Activated T-helper 1 cell treated with anti-CD3 and anti-CD28 coated beads, Interleukin-12 subunit alpha, Interleukin-12 subunit beta, Interleukin-2, Interleukin-4 antibody, amounts not matched to agents 30 ng/mL and 10 ng/mL and 1 ng/mL, durations not matched to agents 14 hours and 24 hours and 36 hours (primary cell): ENCODE measurements around the gene SYCP2. TPM values are rescaled to one million over a fixed set of nuclear protein-coding genes. Genes with fewer than 3 reads are reported as not detected.
"Not testable (repeated sequence)": the region's sequence is repeated elsewhere in the genome, so short reads cannot be mapped to it uniquely, and the experiment has no call there.

ENCODE experiments used
- DNase-seq: peaks from one replicate; pipeline ENCODE4 v3.0.0; 2021; ENCODE audit warnings: low spot score
- H3K27ac Mint-ChIP-seq: one replicate; pipeline ENCODE4 v1.8.0; 2021; ENCODE audit warnings: mild to moderate bottlenecking, mixed read lengths
- H3K27me3 Mint-ChIP-seq: one replicate; pipeline ENCODE4 v1.8.0; 2022; ENCODE audit warnings: mild to moderate bottlenecking, moderate library complexity, mixed read lengths; ENCODE audit not compliant: insufficient read depth
- H3K36me3 Mint-ChIP-seq: one replicate; pipeline ENCODE4 v1.8.0; 2021; ENCODE audit warnings: low read depth, mixed read lengths
- H3K4me1 Mint-ChIP-seq: one replicate; pipeline ENCODE4 v1.8.0; 2021; ENCODE audit warnings: low read depth, mixed read lengths
- H3K4me3 Mint-ChIP-seq: one replicate; pipeline ENCODE4 v1.8.0; 2021; ENCODE audit warnings: mild to moderate bottlenecking, moderate library complexity, mixed read lengths
- H3K9me3 Mint-ChIP-seq: one replicate; pipeline ENCODE4 v1.8.0; 2021; ENCODE audit warnings: mixed read lengths
- intact Hi-C: fragments of 100-400 bp; cut with micrococcal nuclease; formaldehyde crosslinking; loops from one replicate; pipeline ENCODE4 v1.15.1; 2024
- total RNA-seq: library from RNA; stranded (reverse); gene quantifications from 2 replicates; pipeline ENCODE4 v1.2.3, GENCODE V29; 2022

SYCP2 gene
- total RNA-seq, 1 donor from 2014 or later, result 5.1 TPM

DNA sequence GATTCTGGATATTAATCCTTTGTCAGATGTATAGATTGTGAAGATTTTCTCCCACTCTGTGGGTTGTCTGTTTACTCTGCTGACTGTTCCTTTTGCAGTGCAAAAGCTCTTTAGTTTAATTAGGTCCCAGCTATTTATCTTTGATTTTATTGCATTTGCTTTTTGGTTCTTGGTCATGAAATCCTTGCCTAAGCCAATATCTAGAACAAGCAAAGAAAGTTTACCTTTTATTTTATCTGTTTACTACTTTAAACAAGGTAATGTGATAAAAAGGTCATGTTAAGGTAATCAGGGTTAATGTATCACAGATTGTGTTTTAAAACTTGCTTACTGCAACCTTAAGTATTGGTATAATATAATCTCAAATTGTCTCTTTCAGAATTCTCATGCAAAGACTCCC, 24.1 kb upstream of the SYCP2 start:
- H3K27me3 Mint-ChIP-seq, H3K27ac Mint-ChIP-seq, H3K9me3 Mint-ChIP-seq, H3K4me3 Mint-ChIP-seq, H3K4me1 Mint-ChIP-seq, DNase-seq, H3K36me3 Mint-ChIP-seq: not testable (repeated sequence)
- intact Hi-C loops, result loop anchor here (1.0 kb wide), 1 partner anchor 23 kb away; no protein-coding TSS in a partner anchor

DNA sequence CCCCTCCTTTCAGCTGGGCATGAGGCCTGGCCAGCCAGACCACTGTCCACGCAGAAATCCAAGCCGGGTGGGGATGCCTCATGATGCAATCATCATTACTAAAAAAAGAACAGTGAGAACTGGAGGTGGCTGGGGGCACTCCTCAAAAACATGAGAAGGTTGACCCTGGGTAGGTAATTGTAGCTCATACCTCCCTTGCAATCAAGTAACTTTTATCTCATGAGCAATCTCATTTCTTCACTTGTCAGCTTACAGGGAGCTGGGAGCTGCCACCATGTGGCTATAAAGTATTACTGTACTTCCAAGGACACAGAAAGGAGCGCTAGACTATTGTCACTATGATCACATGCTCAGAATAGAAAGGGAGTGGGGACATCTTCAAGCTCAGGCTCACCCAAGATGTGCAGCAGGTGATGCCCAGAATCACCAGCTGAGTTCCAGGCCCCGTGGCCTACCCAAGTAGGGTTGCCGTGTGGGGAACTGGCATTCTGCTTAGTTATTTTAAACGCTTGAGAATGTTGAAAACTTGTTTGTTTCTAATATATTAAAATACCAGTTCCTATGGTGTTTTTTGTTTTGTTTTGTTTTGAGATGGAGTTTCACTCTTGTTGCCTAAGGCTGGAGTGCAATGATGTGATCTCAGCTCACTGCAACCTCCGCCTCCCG, 21.8 kb upstream of the SYCP2 start:
- Mint-ChIP-seq H3K4me3 (no peak overlapping the region), H3K27me3 (no peaks in the 10 kb centered on the region), H3K36me3 (no peaks in the 10 kb centered on the region), H3K27ac (no peak overlapping the region), H3K4me1 (no peaks in the 10 kb centered on the region), H3K9me3 (no peaks in the 10 kb centered on the region)
- no peak for DNase-seq
- intact Hi-C loops, result no loop called here

DNA sequence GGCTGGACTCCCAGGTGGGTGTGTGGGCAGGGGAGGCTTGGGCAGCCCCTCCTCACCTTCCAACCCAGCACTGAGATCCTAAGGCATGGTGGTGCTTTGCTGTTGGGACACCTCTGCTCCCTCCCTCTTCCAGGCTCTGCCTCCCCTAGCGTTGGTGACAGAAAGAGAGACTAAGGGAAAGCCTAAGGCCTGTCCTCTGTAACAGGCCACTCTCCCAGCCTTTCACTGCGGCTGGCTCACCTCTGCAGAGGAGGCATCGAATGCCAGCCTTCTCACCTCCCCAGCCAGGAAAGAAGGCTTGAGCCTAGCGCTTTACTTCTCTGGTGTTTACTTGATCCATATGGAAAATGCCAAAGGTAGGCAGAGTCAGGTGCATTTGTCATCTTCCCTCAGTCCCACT, 21.3 kb upstream of the SYCP2 start:
- H3K27ac Mint-ChIP-seq, result no peak overlapping the region
- H3K9me3 Mint-ChIP-seq, result no peaks in the 10 kb centered on the region
- H3K27me3 Mint-ChIP-seq, result no peaks in the 10 kb centered on the region
- H3K4me3 Mint-ChIP-seq, result no peak overlapping the region
- no peaks in the 10 kb centered on the region for H3K4me1 Mint-ChIP-seq
- no peak for DNase-seq
- intact Hi-C loops, result no loop called here
- H3K36me3 Mint-ChIP-seq, result no peaks in the 10 kb centered on the region

DNA sequence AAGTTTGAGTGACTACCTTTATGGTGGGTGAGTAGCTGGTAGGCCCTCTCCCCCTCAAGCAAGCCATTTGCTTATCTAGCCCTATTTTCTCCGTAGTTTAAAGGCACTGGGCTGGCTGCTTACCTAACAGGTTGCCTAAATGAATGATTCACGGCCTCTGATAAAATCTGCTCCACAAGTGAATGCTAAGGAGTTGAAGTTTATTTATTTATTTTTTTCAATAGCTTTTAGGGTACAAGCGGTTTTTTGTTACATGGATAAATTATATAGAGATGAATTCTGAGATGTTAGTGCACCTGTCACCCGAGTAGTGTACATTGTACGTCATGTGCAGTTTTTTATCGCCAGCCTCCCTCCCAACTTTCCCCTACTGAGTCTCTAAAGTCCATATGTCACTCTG, 16.5 kb upstream of the SYCP2 start:
- DNase-seq, result no peak
- Mint-ChIP-seq H3K36me3 (peaks cover 9% of the 10 kb centered on the region), H3K4me3 (no peak overlapping the region), H3K27ac (no peak overlapping the region), H3K4me1 (peaks cover 18% of the 10 kb centered on the region), H3K9me3 (no peaks in the 10 kb centered on the region), H3K27me3 (no peaks in the 10 kb centered on the region)
- intact Hi-C loops, result loop anchor here (5.0 kb wide), 1 partner anchor 187 kb away; no protein-coding TSS in a partner anchor

DNA sequence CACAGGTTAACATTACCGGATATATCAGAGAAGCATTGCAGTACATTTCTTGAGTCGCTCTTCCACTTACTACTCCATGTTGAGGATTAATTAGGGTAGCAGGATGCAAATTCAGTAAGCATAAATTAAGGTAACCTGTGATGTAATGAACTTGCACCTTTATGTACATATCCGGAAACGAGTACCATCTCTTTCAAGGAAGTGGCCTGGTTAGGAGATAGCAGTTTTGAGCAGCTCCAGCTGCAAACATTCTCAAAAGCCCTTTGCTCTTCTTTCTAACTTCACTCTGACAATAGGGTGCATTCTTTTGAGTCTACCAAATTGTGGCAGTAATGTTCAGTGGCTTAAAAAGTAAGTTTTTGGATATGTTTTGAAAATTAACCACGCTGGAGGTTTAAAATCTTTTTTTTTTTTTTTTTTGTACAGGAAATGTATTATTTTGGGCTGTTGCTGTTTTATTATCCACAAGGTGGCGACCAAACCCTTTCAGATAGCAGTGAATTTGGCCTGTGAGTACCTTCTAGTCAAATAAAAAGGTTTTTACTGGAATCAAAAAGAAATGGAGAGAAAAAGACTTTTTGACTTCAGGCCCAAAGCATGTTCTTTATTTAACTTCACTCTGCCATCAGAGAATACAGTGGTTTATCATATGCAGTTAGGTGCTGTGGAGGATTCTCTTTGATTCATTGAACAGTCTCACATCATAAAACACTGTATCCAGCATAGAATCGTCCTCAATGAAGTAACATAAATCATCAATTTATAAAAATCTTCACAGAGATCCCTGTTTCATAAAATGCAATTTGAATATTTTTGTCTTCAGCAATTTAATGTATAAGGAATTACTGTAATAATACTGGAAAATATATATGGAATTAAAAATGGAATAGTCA, 15.6 kb upstream of the SYCP2 start:
- Mint-ChIP-seq H3K27me3 (no peaks in the 10 kb centered on the region), H3K4me3 (peak overlapping the region; percentile 50), H3K9me3 (no peaks in the 10 kb centered on the region), H3K27ac (peak overlapping the region; percentile 84), H3K36me3 (peaks cover 16% of the 10 kb centered on the region), H3K4me1 (peaks cover 18% of the 10 kb centered on the region)
- peak; percentile 21 for DNase-seq
- intact Hi-C loops, result loop anchor here (1.0 to 5.0 kb wide), 2 partner anchors 9 to 188 kb away; partner anchors contain the start of genes FAM217B and PPP1R3D

DNA sequence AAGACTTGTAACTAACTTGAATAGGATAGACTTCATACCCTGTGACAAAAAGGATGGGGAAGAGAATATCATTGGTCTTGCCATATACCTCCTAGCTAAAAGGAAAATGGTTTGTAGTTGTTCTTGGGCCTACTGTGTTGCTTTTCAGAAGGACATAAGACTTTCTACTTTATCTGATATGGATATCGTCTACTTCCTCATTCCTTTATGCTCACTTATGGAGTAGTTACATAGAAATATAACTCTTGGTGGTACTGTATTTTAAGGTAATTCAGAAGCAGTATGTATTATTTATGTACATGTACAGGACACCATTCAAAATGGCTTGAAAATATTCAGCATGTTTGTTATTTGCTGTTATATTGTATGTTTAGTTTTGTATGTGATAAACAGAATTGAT, 14.8 kb upstream of the SYCP2 start:
- Mint-ChIP-seq H3K4me1 (peaks cover 18% of the 10 kb centered on the region), H3K27ac (no peak overlapping the region), H3K27me3 (no peaks in the 10 kb centered on the region), H3K9me3 (no peaks in the 10 kb centered on the region), H3K36me3 (peaks cover 20% of the 10 kb centered on the region), H3K4me3 (no peak overlapping the region)
- DNase-seq, result no peak
- intact Hi-C loops, result loop anchor here (1.0 to 5.0 kb wide), 2 partner anchors 8 to 189 kb away; partner anchors contain the start of genes FAM217B and PPP1R3D

DNA sequence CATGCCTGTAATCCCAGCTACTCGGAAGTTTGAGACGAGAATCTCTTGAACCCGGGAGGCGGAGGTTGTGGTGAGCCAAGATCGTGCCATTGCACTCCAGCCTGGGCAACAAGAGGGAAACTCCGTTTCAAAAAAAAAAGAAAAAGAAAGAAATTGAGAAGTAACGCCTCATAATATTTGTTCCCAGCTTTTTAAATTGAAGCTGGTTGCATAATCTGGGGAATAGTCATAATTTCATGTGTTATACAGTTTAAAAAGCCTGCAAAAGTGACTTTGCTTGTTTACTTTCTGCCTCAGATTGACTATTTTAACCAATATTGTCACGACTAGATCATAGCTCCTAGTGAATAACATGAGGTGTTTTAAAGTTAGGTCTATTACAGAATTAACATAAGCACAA, 13.9 kb upstream of the SYCP2 start:
- Mint-ChIP-seq H3K4me1 (peaks cover 18% of the 10 kb centered on the region), H3K36me3 (peaks cover 20% of the 10 kb centered on the region), H3K27ac (no peak overlapping the region), H3K4me3 (no peak overlapping the region), H3K9me3 (no peaks in the 10 kb centered on the region), H3K27me3 (no peaks in the 10 kb centered on the region)
- intact Hi-C loops, result loop anchor here (5.0 kb wide), 1 partner anchor 190 kb away; no protein-coding TSS in a partner anchor
- no peak for DNase-seq

DNA sequence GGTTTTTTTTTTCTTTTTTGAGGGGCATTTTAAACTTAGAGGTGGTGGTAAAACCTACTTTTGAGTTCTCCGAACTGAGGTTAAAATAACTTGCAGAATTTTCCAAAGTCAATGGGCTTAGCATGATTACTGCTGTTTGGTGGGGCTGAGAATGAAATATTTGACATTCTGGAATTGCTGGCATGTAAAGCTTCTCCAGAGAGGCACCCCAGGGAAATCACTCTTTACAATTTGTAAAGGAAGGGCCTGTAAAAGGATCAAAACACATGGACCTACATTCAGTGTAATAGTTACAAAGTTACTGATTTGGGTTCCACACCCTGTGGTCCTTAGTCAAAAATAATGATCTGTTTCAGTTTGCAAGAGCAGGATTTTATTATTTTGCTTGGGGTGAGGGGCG, 12.3 kb upstream of the SYCP2 start:
- Mint-ChIP-seq H3K36me3 (peaks cover 20% of the 10 kb centered on the region), H3K4me3 (no peak overlapping the region), H3K4me1 (peaks cover 33% of the 10 kb centered on the region), H3K9me3 (no peaks in the 10 kb centered on the region), H3K27ac (no peak overlapping the region), H3K27me3 (no peaks in the 10 kb centered on the region)
- DNase-seq, result no peak
- intact Hi-C loops, result loop anchor here (5.0 kb wide), 1 partner anchor 192 kb away; no protein-coding TSS in a partner anchor

DNA sequence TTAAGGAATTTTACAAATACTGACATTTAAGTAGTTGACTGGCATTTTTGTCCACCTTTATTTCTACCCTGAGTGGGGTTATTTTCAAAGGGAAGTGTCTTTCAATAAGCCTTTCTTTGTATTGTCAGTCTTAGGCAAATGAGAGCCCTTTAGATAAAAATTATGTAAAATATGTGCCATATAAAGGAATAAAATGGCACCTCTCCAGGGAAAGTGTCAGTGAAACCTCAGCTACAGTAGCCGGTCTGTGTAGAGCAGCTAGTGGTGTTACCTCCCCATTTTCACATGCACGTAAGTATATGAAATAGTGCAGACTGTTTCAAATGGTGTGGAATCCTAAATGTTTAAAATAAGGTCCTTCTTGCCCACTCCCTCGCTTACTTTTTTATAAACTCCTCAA, 11.7 kb upstream of the SYCP2 start:
- Mint-ChIP-seq H3K27me3 (no peaks in the 10 kb centered on the region), H3K9me3 (no peaks in the 10 kb centered on the region), H3K4me1 (peaks cover 33% of the 10 kb centered on the region), H3K36me3 (peaks cover 20% of the 10 kb centered on the region), H3K27ac (no peak overlapping the region), H3K4me3 (no peak overlapping the region)
- DNase-seq, result no peak
- intact Hi-C loops, result loop anchor here (5.0 kb wide), 1 partner anchor 192 kb away; no protein-coding TSS in a partner anchor

DNA sequence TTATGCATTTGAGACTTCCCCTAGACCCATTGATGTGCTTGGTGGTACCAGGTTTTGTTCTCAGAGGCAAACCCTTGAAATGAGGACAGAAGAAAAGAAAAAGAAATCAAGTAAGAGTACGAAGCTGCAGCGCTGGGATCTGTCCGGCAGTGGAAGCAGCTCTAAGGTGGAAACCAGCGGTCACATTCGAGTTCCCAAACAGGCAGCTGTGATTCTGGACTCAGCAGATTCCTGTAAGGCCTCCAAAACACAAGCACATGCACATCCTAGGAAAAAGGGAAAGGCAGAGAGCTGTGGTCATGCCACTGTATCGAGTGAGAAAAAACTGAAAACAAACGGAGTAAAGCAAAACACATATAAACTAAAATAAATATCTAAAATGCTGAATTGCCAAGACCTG, 11.3 kb upstream of the SYCP2 start:
- Mint-ChIP-seq H3K36me3 (peaks cover 20% of the 10 kb centered on the region), H3K4me1 (peaks cover 33% of the 10 kb centered on the region), H3K9me3 (no peaks in the 10 kb centered on the region), H3K4me3 (no peak overlapping the region), H3K27me3 (no peaks in the 10 kb centered on the region), H3K27ac (no peak overlapping the region)
- no peak for DNase-seq
- intact Hi-C loops, result loop anchor here (5.0 kb wide), 2 partner anchors 193 to 1292 kb away; partner anchors contain the start of gene STX16

DNA sequence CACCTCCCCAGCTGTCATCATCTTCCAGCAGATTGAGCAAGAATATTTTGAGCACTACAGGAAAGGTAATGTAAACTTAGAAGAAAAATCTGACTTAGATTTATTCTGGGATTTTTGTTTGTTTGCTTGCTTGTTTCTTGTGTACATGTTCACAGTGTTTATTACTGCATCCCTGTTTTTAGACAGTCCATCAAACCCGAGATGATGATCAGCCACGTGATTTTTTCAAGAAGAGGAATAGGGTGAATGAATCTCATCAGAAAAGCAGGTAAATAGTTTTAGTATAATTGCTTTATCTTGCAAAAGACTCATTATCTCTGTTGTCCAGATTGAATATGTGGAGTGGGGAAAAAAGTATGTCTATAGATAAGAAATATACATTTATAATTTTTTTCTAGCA, 8.8 kb upstream of the SYCP2 start:
- Mint-ChIP-seq H3K36me3 (peaks cover 27% of the 10 kb centered on the region), H3K27ac (no peak overlapping the region)
- intact Hi-C loops, result loop anchor here (5.0 kb wide), 1 partner anchor 1290 kb away; the partner anchor contains the start of gene STX16

DNA sequence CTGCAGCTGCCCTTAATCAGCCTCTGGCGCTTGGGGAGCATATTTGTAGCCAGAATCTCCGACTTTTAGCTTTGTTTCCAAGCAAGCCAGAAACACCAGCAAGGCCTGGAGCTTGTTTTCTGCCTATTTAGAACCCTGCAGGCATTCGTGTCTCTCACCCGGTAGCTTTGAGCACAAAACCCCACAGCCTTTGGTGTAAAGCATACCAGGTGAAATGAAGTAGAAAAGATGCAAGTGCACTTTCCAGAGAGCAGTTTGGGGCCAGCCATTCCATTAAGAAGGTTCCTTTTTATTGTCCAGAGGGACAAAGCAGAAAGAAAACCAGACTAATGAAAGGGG, 7.5 kb upstream of the SYCP2 start:
- H3K4me1 Mint-ChIP-seq, result peaks cover 43% of the 10 kb centered on the region
- peak overlapping the region; percentile 98 for H3K4me3 Mint-ChIP-seq
- H3K36me3 Mint-ChIP-seq, result peaks cover 31% of the 10 kb centered on the region
- H3K27ac Mint-ChIP-seq, result peak overlapping the region; percentile 99
- DNase-seq, result no peak
- intact Hi-C loops, result loop anchor here (1.0 to 5.0 kb wide), 4 partner anchors 7 to 1289 kb away; partner anchors contain the start of gene STX16
- no peaks in the 10 kb centered on the region for H3K27me3 Mint-ChIP-seq
- H3K9me3 Mint-ChIP-seq, result no peaks in the 10 kb centered on the region

More for the DNA sequence above, 8.8 kb upstream of the SYCP2 start:
- no peak for DNase-seq
- no peak overlapping the region for H3K4me3 Mint-ChIP-seq
- no peaks in the 10 kb centered on the region for H3K9me3 Mint-ChIP-seq
- H3K27me3 Mint-ChIP-seq, result no peaks in the 10 kb centered on the region
- H3K4me1 Mint-ChIP-seq, result peaks cover 37% of the 10 kb centered on the region
